Glomerular visceral epithelial cell (primary cell): Measurements from ENCODE around the gene ADGB.
A peak's percentile ranks its signal among the peaks of the same experiment; 100 is the strongest.

Experiments
- DNase-seq: peaks from one replicate; pipeline ENCODE4 v3.0.0-alpha.2; 2016; ENCODE audit errors: extremely low spot score

ADGB gene

DNA sequence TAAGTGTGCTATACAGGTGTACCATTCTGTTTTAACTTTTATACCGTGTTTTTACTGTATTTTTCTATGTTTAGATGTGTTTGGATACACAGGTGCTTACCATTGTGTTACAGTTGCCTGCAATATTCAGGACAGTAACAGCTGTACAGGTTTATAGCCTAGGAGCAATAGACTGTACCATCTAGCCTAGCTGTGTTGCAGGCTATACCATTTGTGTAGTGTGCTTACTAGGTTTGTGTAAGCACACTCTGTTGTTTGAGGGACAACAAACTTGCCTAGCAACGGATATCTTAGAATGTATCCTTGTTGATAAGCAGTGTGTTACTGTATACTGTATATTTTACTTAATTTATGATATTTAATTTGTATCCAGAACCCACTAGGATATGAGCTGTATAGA, 35.2 kb downstream of the ADGB start:
- DNase-seq = no peak

DNA sequence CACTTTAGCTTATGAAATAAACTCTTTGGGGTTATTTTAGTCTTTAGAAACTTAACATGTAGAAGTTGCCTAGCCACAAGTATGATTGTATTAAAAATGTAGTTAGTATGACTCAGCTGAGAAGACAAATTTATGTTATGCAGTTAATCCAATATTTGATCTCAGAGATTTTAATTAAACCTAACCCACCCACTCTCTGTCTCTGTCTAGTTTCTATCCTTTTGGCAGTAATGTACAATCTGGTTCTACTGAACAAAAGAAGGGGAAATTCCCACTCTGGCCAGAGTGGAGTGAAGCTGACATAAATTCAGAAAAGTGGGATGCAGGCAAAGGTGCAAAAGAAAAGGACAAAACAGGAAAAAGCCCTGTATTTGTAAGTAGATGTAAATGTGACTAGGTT, 36.4 kb downstream of the ADGB start:
- no peak for DNase-seq

DNA sequence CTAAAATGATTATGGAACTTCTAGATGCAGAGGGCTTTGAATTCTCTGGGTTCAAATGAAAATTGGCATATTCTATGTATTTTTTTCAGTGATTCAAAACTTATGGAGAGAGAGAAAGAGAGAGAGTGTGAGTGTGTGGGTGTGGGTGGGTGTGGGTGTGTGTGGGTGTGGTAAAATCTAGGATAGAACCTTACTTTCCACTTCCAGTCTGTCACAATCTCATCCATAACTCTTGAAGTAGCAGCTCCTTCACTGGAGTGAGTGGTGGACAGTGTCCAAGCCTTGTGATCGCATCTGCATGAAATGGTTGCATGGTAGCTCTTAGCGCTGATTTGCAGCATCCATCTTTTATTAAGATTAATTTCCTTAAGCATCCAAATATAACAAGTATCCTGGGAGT, 37.7 kb downstream of the ADGB start:
- DNase-seq = no peak

DNA sequence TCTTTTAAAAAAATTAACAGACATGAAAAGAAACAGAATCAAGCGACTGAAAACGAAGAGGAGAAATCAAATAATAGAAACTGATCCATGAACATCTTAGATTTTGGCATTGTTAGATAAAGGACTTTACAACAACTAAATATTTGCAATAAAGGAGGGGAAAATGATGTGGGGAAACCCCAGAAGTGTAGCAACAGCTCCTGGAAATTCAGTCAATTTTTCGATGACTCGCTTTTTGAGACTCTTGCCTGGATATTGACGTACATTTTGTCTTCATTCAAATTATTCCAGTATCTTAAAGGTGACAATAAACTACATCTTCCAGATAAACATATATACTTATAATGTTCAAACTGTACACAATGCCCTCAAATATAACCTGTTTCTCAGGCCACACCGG, 44.1 kb downstream of the ADGB start:
- DNase-seq = no peak

DNA sequence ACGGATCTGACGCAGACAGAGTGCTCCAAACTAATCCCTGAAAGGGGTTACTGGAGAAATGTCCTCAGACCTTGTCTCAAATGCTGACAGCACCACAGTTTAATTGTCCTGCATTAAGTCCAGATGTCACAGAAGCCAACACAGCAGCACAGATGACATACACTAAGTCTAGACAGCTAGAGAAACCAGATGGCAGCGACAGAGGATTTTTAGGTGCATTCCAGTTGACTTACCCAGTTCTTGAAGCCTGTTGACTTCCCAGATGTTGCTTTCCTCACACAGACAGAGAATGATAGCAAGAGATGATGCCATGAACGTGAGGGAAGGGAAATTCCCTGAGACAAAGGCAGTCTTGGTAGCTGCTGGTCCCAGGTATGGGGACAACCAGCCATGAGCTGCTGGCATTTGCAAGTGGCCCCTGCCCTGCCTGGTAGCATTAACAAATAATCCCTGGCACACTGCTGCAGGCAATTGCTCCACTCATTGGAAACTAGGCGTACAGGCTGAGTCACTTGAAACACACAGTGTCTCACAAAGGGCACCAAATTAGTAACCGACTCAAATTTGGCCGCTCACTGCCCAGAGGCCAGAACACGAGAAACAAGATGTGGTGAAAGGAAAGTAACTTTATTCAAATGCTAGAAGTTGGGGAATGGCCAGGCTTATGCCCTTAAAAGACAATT, 52.2 kb downstream of the ADGB start:
- DNase-seq = no peak

DNA sequence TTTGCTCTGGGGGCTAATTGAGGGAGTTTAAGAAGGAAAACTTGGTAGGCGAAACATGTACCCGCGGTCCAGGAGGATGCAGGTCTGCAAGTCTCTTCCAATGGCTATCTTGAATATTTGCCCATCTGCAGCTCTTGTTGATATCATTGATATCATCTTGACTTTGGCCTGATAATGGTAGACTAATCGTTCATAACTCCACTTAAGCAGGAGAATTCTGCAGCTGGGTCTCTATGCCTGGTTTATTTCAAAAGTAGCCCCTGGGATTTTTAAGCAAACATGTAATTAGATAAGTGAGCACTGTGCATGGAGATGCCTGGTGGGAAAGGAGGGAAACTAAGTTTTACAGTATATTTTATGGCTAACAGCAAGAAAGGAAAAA, 52.7 kb downstream of the ADGB start:
- DNase-seq = no peak

DNA sequence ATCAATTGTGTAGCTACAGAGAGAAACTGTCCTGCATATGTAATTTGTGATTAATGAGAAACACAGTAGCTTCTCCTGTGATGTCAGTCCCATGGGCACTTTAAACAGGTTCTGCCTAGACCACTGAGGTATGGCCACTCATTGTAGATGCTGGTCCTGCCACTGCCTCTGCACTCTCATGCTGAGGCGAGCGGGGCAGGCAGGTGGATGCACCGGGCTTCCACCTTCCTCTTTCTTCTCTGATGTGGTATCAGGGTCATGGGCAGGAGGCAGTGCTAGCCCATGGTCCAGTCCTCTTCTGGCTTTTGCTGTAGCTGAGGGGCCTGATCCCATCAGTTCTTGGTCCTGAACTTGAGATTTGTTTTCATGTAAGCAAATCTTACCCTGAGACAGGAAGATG, 58.7 kb downstream of the ADGB start:
- no peak for DNase-seq

DNA sequence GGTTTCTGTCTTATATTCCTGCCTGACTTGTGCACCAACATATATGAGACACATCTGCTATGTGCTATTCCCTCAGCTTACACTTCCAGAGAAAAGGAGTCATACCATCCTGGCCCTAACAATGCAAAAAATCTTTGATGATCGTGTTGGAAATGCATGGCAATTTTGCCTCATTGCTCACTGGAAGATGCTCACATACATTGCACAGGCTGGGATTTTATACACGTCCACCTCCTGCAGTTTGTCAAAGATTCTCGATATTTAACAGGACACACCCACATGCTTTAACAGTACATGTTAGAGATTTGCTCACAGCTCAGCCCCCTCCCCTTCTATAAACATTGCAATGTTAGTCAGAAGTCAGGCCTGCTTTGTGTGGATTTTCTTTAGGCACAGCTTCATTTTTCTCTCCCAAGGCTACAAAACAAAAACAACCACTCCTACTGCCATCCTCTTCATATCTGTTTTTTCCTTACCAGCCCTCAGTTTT, 66.1 kb downstream of the ADGB start:
- DNase-seq = no peak

DNA sequence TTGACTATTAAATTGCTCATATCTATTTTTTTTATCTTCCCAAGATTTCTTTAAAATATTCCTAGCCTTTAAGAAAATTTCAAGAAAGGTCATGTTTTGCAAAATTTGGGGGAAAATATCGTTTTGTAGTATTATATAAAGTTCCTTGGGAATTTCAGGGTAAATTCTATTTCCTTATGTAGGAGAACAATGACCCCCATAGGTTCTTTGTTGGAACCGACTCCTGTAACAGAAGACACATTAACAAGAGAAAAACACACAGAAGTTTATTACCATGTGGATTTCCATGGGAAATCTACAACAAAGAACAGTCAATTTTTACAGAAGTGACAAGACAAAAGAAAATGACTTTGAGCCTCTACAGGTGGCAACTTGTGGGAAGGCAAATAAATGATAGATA, 68.1 kb downstream of the ADGB start:
- no peak for DNase-seq

DNA sequence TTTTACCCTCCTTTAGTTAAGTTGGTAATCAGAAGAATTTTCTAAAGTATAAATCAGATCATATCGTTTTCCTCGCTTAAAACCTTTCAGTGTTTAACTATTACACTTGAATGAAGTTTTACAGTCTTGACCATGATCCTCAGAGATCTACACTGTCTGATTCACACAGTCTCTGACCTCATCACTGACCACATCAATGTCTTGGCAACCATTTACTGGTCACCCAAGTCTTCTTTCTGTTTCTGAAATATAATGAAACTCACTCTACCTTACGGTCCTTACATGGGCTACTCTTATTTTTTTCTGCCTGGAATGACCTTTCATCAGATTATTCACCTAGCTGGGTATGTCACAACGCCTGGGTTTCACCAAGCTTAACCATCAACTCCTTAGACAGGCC, 71.4 kb downstream of the ADGB start:
- peak; percentile 31 for DNase-seq

DNA sequence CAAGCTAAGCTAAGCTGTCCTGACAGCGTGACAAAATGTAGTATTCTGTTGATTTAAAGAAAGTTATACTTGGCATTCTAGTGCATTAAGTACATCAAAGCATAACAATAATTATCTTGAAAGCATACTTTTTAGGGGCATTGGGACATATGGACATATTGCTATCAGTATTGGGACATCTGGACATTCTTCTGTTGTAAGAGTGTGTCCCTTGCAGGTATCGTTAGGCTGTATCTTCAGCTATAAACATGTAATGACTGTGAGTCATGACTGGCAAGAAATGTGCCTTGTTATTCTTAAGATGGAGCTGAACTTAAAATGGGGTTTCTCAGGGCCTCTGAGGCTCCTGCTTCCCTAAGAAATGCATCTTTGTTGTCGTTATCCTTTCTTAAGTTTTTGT, 74.3 kb downstream of the ADGB start:
- DNase-seq = no peak

DNA sequence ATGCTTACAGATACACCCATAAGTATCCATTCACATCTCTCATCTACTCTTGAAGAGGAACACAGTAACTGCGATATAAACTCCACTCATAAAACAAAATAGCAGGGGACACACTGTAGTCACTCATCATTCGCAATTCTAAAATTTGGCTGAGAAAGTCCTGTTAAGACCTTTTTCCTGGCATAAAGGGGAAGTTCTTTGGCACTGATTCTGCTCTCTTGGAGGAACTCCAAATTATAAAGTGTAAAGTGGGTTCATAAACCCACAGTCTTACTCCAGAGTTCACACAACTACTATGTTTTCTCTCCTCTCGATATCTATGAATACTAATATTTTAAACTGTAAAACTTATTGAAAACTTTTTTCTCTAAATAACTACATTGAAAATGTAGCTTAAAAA, 80.6 kb downstream of the ADGB start:
- no peak for DNase-seq

DNA sequence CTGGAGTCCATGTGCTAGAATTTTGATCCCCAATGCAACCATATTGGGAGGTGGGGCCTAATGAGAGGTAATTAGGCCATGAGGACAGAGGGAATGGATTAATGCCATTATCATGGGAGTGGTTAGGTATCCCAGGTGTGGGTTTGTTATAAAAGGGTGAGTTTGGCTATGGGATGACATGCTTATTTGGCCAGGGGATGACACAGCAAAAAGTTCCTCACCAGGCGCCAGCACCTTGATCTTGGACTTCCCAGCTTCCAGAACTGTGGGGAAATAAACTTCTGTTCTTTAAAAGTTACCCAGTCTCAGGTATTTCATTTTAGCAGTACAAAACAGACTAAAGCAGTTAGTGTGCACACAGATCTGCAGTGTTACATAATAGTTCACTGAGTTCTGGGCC, 84.1 kb downstream of the ADGB start:
- DNase-seq = no peak

DNA sequence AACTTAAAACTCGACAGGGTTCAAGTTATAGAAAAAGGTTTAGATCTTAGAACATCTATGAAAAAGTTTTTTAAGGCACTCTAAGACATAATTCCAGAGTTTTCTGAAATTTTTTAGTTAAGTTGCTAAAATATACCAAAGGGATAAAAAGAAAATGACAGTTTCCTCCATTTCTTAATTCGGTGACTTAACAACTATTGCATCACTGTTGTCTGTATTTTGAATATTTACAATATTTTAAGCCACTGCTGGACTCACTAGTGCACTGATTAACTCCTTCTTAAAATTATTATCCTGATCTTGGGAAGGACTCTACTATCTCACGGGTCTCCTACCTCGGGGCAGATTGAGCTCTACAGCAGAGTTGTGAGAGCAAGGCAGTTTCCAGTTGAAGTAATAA, 91.0 kb downstream of the ADGB start:
- no peak for DNase-seq

DNA sequence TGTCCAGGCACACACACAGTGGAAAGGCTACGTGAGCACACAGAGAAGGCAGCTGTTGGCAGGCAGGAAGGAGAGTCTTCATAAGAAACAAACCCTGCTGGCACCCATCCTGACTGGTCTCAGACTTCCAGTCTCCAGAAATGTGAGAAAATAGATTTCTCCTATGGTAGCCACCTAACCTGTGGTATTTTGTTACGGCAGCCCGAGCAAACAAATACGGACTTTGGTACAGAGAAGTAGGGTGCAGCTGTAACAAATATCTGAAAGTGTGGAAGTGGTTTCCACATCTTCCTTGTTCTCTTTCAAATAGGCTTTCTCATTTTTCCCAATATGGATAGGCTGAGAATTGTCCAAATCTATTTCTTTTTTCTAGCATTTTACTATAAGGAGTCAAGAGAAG, 94.6 kb downstream of the ADGB start:
- no peak for DNase-seq

DNA sequence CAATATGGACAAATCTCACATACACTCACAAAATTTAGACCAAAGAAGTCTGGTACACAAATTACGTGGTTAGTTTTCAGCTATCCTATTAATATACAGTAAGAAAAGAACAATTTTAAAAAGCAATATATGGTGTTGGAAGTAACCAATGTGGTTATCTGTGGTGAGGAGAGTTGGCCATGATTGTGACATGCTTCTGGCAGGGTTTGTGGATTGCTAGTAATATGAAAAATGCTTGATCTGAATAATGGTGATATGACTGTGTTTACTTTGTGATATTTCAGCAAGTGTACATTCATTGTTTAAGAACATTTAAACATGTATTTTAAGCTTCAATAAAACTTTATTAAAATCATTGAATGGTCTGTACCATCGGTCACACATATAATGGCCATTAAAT, 99.1 kb downstream of the ADGB start:
- no peak for DNase-seq

DNA sequence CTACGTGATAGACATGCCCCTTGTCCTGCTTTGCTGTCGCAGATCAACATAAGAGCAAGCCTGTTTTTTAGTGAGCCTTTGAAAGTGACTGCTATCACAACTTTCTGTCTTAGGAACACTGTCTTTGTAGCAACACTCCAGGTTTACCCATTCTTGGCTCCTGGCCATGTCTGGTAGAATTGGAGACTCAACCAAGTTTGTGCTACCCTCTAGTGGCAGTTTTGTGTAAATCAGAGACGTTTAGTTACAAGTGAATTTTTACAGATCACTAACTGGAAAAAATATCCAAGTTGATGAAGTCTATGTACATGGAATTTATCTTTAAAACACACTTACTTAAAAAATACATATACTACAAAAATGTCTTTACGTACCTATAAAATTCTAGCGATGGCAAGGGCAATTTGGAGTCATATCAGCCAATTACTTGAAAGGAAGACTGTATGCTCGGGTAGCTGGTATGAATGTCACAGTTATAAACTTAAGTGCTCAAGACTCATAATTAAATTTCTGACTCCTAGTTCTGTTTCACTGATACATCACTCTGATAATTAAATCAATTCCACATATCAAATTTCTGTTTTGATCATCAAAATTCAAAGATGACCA, 101.4 kb downstream of the ADGB start:
- DNase-seq = peak; percentile 78

DNA sequence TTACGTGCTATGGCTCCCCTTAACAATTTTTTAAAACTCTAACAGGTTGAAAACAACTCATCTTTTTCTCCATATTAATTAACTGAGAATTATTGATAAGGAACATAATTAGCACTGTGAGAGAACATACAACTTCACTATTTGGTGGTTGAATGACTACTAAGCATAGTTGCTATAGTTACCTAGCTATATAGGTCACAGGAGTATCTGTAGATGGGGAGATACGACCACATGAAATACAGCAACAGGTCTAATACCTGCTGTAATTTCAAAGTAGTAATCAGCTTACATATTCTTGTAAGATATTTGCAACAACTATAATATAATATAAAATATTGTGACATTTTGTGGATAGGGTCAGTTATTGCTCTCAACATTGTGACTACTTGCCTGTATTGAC, 102.9 kb downstream of the ADGB start:
- DNase-seq = no peak

DNA sequence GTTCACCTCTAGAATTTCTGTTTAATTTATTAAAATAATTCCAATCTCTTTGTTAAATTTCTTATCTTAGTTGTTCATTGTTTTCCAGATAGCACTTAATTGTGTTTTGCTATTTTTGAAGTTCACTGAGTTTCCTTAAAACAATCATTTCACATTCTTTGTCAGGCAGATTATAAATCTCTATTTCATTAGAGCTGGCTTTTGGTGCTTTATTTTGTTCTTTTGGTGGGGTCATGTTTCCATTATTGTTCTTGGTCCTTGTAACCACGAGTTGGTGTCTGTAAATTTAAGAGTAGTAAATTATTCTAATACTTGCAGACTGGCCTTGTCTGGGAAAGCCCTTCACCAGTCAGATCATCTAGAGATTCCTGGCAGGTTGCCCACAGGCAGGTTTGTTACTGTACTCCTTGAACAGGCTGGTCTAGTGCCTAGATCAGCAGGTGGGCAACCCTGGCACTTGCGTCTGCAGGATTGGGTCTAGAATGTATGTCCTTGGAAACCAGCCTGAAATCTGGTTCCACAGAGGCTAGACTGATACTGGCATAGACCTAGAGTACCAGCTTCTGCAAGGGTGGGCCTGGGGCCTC, 110.4 kb downstream of the ADGB start:
- DNase-seq = no peak

DNA sequence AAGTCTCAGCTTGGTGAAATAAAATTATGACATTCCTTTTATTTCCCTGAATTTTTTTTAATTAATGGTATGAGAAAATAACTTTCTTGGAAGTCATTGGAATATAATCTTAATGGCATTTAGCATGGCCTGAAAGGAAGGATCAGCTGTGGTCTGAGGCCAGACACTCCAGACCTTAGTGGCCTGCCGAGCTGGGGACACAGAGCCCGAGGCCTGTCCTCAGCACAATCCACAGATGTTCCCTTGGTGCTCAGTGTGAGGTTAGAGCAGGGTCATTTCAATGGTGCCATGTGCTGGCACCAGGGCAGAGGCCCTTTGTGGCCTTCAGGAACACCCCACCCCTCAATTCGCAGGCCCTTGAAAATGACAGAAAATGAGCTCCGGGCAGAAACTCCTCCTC, 120.6 kb downstream of the ADGB start:
- DNase-seq = no peak

DNA sequence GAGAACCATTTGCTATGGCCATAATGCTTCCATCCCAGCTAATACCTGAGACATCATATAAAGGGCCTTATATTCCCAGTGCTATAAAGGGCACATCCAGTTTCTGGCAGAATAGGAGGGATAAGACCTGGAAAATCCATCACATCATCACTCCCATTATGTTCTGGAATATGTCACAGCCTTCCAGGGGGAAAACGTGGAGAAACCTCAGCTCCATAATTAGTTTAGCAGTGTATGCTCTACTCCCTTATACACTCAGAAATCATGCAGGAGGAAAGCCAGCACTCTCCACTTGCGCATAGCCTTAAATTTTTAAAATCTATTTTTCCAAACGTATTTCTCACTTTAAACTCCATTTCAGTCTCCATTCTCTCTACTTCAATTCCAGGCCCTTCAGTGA, 140.9 kb downstream of the ADGB start:
- no peak for DNase-seq

DNA sequence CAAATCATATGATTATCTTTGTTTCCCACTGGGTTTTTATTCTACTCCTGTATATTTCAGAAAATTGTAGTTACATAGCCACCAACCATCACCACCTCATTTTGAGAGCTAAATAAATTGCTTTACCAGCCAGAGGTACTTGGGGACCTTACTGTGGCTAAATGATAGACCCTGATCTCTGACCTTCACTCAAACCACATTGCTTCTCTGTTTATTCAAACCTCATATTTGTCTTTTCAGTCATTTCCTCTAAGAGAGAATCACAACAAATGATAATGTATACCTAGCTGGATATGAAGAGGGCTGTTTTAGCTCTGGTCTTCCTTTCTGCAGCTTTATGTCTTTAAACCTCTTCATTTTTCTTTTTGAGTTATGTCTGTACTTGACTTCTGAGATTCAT, 142.8 kb downstream of the ADGB start:
- DNase-seq = no peak

DNA sequence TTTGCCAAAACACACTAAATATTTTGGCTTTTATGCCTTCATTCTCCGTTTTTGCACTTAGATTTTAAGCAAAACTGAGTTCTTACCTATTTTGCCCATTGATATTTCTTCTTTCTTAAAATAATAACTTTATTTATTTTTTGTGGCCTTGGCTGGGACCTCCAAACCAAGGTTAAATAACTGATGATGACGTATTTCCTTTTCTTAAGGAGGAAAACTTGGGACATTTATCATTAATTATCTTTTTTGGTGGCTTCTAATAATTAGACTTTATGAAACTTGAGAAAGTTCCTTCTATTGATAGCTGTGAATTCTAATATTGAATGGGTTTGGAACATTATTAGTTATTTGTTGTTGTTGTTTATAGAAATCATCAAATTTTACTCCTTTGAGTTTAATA, 154.5 kb downstream of the ADGB start:
- DNase-seq = no peak

DNA sequence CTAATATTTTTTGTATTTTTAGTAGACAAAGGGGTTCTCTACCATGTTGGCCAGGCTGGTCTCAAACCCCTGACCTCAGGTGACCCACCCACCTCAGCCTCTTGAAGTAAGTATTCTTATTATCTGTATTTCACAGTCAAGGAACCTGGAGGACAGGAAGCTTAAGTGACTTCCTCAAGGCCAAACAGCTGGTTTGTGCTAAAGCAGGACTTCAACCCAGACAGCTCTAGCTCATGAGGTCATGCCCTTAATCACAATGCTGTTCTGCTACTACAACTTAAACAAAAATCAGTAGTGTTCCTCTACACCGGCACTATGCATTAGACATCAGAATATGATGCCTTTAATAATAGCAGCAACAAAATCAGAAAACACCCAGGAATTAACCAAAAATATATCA, 168.9 kb downstream of the ADGB start:
- no peak for DNase-seq
